TTC549 (cell line): Measurements from ENCODE around the gene RNLS.

Experiments
- FAIRE-seq: peaks from 2 replicates; lab custom pipeline; 2012; peaks lifted over from hg19 to GRCh38; lab: Jason Lieb, UNC

The RNLS gene

DNA sequence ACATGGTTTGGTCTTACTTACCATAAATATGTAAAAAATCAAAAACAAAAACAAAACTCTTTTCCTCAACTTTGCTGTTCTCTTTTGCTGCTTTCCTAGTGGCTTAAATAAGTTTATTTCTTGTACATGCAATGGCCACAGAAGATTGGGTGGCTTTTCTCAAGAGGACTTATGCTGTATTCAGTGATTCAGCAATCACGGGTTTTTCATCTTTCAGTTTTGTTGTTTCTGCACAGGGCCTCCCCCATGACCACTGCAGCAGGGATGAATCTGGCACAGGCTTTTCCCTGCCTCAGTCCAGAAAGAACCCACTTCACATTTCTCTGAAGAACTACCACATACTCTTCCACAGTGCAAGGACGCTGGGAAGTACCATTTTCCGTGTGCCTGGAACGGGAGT is 355.0 kb downstream of the RNLS start:
- FAIRE-seq = no peak

- FAIRE-seq = no peak
Measured at GRCh38 chr10:88227342-88228018, 355.6 kb downstream of the RNLS start.

- no peak for FAIRE-seq
Measured at GRCh38 chr10:88226891-88227290, 356.2 kb downstream of the RNLS start.

DNA sequence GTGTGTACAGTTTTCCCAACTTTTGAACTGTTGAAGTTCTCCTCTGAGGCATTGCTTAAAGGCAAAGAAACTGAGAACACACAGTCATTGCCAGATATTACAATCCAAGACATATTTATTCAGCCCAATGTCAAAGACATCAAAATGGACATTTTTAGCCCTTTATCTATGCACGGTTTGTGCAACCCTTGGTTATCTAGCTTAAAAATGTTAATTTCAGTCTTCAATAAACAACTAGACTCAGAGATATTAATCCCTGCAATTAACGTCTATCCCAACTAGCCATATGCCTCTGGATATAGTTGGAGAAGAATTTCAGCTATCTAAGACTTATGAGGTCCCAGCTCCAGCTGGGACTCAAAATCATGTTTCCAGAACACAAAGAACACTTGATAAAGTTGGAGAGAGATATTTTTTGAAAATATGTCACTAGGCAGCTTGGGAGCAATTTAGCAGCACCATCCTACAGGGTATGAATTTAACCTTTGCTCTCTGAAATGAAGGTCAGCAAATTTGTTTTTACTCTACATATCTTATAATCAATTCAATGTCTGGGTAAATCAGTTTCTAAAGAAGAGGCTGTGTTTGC is 357.0 kb downstream of the RNLS start:
- no peak for FAIRE-seq
